Colonic mucosa (tissue), 4 donors: ENCODE data around the gene CARF. TPM values are rescaled to one million over a fixed set of nuclear protein-coding genes. Genes with fewer than 3 reads are reported as not detected.

ENCODE experiments used
- DNase-seq: peaks from one replicate; pipeline ENCODE4 v3.0.0-alpha.2; 2020
- H3K27ac ChIP-seq: fragments of 200-600 bp; one replicate; pipeline ENCODE4 v1.8.0; 2021
- H3K27me3 ChIP-seq: fragments of 200-600 bp; one replicate; pipeline ENCODE4 v1.8.0; 2021
- H3K36me3 ChIP-seq: fragments of 200-600 bp; one replicate; pipeline ENCODE4 v1.8.0; 2021
- H3K4me1 ChIP-seq: fragments of 200-600 bp; one replicate; pipeline ENCODE4 v1.8.0; 2021; ENCODE audit warnings: mild to moderate bottlenecking
- H3K4me3 ChIP-seq: fragments of 200-600 bp; one replicate; pipeline ENCODE4 v1.8.0; 2021
- H3K9ac ChIP-seq, 2 donors: one replicate each; pipeline ENCODE4 v1.7.0; 2013; ENCODE audit warnings: control low read depth in 2 of 2, low read depth in 2 of 2, low read length in 2 of 2
- H3K9me3 ChIP-seq: fragments of 200-600 bp; one replicate; pipeline ENCODE4 v1.8.0; 2021
- intact Hi-C: fragments of 100-400 bp; cut with DNase I; formaldehyde crosslinking; loops from one replicate; pipeline ENCODE4 v1.14.1; 2022
- total RNA-seq, 2 donors: library from RNA; stranded (reverse); fragmentation: NEBNext Ultra II Directional in 1 of 2; extraction: Animal tissue kit (Norgen Biotek cat#: 25700) in 1 of 2; gene quantifications; one replicate each; pipeline ENCODE4 v1.2.1, GENCODE V29; 2021
- TF ChIP-seq, protein P1 (sequence below): fragments of 200-600 bp; IDR thresholded peaks from one replicate; pipeline ENCODE4 v1.8.0; 2022; ENCODE audit warnings: antibody characterized with exemption, mild to moderate bottlenecking
- donor health status: healthy.
- donor health status: DM: no; HTN: no; CAD: no.
- donor health status: DM: no; HTN: no; CAD: no.

The CARF gene
- total RNA-seq, 2 donors from 2014 or later, result 3.8 to 5.1 TPM

DNA sequence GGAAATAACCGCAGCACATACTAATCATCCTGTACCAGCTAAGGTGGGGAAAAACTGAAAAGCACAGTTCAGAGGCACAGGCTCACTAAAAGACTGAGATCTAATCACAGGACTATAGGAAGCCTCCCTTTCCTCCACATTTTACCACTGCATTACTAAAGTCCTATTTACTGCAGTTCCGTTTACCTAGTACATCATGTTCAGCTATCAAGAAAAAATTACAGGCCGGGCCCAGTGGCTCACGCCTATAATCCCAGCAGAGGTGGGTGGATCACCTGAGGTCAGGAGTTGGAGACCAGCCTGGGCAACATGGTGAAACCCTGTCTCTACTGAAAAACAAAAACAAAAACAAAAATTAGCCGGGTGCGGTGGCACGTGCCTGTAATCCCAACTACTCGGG is 91.6 kb downstream of the CARF start:
- Histone ChIP-seq H3K27me3 (no peaks in the 10 kb centered on the region), H3K9me3 (no peaks in the 10 kb centered on the region), H3K4me1 (no peaks in the 10 kb centered on the region), H3K4me3 (no peak overlapping the region), H3K27ac (no peak overlapping the region), H3K9ac (no peak overlapping the region), H3K36me3 (no peaks in the 10 kb centered on the region)
- no peak for DNase-seq
- TF ChIP-seq, protein P1, sequence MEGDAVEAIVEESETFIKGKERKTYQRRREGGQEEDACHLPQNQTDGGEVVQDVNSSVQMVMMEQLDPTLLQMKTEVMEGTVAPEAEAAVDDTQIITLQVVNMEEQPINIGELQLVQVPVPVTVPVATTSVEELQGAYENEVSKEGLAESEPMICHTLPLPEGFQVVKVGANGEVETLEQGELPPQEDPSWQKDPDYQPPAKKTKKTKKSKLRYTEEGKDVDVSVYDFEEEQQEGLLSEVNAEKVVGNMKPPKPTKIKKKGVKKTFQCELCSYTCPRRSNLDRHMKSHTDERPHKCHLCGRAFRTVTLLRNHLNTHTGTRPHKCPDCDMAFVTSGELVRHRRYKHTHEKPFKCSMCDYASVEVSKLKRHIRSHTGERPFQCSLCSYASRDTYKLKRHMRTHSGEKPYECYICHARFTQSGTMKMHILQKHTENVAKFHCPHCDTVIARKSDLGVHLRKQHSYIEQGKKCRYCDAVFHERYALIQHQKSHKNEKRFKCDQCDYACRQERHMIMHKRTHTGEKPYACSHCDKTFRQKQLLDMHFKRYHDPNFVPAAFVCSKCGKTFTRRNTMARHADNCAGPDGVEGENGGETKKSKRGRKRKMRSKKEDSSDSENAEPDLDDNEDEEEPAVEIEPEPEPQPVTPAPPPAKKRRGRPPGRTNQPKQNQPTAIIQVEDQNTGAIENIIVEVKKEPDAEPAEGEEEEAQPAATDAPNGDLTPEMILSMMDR, result no peak
- intact Hi-C loops, result no loop called here

DNA sequence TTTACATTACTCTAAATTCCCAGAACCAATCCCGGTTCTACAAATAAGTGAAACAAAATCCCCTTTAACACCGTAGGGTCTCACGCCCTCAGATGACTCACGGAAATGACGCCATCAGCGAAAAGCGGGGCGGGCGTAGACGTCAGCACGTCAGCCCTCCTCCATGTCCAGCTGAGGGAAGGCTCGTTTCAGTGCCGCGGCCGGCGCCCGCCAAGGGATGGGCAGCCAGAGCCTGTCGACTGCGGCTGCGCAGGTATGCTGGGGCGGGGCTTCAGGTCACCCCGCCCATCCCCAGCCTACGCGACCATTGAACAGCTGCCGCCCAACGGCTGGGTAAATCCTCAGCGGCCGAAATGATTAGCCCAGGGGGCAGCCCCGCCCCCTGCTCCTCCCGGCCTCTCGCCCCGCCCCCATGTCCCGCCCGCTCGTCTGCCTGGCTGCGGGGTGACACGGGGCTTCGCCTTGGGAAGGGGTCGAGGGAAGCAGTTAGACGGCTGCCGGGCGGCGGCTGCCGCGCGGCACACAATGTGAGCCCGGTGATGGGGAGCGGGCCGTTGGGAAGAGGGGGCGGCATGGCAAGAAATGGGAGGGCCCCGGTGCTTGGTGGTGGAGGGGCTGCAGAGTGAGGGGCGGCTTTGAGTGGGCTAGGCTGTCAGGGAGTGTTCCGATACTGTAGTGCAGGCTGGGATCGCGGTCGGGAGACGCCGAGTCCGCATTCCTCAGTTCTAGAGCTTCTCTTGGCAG is 102.6 kb downstream of the CARF start, which contains the start of gene NBEAL1:
Gene NBEAL1, plus strand, starts transcription at position 420 of the 744 bp plus-strand sequence. CDS start 1,510 bp downstream, outside the sequence.
- H3K4me1 ChIP-seq, result peaks cover 13% of the 10 kb centered on the region
- DNase-seq, result peak; percentile 98
- intact Hi-C loops, result no loop called here
- H3K9ac ChIP-seq, result peak within 1 kb of the TSS; percentile 96 to 99
- peak within 1 kb of the TSS; percentile 73 for H3K4me3 ChIP-seq
- H3K9me3 ChIP-seq, result no peaks in the 10 kb centered on the region
- no peaks in the 10 kb centered on the region for H3K36me3 ChIP-seq
- peak within 1 kb of the TSS; percentile 93 for H3K27ac ChIP-seq
- no peaks in the 10 kb centered on the region for H3K27me3 ChIP-seq
- TF ChIP-seq, protein P1, result no peak

DNA sequence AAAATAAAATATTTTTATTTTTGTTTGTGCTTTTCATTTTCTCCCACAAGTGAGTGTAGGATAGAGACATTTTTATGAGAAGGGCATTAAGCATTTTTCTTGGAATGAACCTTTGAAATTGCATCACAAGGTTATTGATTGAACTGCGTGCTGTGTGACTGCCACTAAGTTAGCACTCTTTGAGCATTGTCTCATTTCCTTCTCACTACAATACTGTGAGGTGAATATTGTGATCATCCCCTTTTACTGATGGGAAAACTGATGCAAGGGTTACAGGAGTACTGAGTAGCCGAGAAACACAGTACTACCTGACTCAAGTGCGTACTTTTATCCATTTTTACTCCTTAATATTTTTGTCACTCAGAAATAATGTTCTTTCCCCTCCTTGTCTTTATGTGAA is 104.6 kb downstream of the CARF start:
- Histone ChIP-seq H3K4me1 (peaks cover 13% of the 10 kb centered on the region), H3K4me3 (peak overlapping the region; percentile 11), H3K36me3 (no peaks in the 10 kb centered on the region), H3K27me3 (no peaks in the 10 kb centered on the region), H3K9me3 (no peaks in the 10 kb centered on the region), H3K9ac (peak overlapping the region in 1 of 2 donors; percentile 56), H3K27ac (peak overlapping the region; percentile 93)
- intact Hi-C loops, result no loop called here
- TF ChIP-seq, protein P1, result no peak
- DNase-seq, result no peak

DNA sequence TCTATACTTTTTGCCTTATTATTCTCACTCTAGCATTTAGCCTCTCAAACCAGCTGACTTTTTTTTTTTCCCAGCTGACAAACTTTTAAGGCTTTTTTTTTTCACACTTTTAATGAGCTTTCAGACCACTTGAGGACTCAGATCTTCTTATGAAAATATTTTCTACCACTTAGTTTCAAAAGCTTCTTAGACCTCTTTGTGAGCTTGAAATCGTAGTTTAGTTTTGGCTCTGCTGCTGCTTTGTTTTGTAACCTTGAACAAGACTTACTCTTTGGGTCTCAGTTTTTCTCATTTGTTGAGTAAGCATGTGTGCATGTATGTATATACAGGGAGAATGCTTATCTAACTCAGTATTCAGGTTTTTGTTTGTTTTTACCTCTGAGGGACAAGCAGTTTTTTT is 106.1 kb downstream of the CARF start:
- H3K4me1 ChIP-seq, result peaks cover 13% of the 10 kb centered on the region
- no peaks in the 10 kb centered on the region for H3K9me3 ChIP-seq
- H3K4me3 ChIP-seq, result peak overlapping the region; percentile 0
- H3K27me3 ChIP-seq, result no peaks in the 10 kb centered on the region
- intact Hi-C loops, result no loop called here
- H3K36me3 ChIP-seq, result no peaks in the 10 kb centered on the region
- TF ChIP-seq, protein P1, result no peak
- H3K27ac ChIP-seq, result peak overlapping the region; percentile 23
- no peak for DNase-seq
- H3K9ac ChIP-seq, result peak overlapping the region in 1 of 2 donors; percentile 7

DNA sequence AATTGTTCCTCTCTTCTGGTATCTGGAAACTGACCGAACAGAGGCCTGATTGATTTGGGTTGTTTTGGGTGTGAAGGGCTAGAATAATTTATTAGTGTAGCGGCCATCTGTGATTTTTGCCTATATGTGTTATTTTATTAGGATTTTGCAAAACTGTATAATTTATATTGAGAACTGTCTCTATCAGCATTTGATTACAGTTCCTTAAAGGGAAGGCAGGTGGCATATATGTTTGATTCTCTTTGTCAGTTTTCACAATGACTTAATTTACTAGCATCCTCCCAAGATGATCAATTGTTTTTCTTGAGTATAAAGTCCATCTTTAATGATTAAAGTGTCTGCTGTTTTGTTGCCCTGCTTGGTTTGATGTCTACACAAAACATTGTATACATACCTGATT is 107.1 kb downstream of the CARF start:
- Histone ChIP-seq H3K27me3 (no peaks in the 10 kb centered on the region), H3K9ac (peak overlapping the region in 1 of 2 donors; percentile 7), H3K27ac (no peak overlapping the region), H3K4me1 (peaks cover 13% of the 10 kb centered on the region), H3K4me3 (peak overlapping the region; percentile 0), H3K36me3 (no peaks in the 10 kb centered on the region), H3K9me3 (no peaks in the 10 kb centered on the region)
- intact Hi-C loops, result no loop called here
- TF ChIP-seq, protein P1, result no peak
- no peak for DNase-seq
